GM18519 (cell line): ENCODE results near the gene MAPKBP1.

Source experiments
- ATAC-seq: cut with Tn5 transposase; IDR thresholded peaks from one replicate; pipeline ENCODE4 v1.9.1; 2021; ENCODE audit warnings: mild to moderate bottlenecking, moderate library complexity; ENCODE audit not compliant: unreplicated experiment, low FRiP score

Gene MAPKBP1

DNA sequence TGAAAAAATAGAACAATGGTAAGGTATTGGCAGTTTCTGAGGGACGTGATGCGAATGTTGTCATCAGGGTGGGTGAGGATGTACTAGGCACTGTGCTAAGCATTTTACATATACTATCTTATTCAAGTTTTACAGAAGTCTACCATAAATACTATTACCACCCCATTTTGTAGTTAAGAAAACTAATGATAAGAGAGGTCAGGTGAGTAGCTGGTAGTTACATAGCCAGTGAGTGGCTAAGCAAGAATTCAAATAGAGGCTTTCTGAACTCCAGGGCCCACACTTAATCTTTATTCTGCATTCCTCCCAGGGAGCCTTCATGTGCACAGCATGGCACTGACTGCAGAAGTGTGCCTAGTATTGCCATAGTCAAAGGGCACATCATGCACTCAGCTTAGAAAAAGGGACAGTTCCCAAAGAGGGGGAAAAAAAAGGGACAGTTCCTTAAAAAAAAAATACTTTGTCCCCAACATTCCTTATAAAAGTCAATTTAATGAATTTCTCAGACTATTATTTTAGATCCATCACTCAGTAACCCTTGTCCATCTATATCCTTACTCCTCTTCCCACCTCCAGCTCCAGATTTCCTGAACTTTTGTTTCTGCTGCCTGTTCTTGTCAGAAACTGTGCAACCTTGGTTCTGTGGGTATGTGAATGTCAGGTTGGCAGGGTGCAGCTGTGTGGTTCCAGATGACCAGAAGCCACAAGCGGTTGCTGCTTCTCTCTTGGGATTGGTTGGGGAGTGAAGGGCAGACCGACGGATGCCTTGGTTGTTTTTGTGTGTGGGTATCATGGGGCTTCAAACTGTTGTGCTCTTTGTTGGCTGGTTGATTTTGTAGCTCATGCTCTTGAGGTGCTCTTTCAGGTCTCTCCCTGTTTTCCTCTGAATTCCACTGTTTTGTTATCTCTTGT is 8.3 kb downstream of the MAPKBP1 start:
- ATAC-seq, result no peak

DNA sequence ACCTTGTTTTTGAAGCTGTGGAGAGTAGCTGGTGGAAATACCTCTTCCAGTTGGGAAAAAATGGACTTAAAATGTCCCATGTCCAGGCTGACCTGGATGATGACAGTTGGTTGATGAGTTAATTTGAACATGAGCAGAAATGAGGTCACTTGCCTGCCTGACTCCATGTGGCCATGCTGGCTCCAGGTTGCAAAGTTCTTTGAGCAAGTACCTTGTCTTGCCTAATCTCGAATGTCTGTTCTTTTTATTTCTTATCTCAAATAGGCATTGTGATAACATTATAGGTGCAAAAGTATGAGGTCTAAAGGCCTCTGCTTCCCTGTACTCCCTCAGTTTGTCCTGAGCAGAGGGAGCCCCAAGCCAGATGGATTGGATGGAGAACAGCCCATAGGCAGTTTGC is 9.0 kb downstream of the MAPKBP1 start:
- ATAC-seq, result no peak

DNA sequence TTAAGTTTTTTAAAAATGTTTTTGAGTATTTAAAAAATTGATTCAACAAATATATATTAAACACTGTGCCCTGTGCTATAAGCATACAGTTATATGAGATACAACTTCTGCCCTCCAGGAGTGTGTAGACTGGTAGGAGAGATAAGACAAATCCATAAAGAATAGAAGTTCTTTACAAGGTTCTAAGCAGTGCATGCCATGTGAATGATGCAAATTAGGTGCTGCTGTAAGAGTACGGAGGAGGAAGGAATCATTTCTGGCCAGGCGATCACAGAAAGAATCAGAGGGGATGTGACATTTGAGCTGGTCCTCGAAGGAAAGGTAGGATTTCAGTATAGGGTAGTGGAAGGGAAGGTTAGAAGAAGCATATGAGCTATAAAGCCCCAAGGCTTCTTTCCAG is 14.0 kb downstream of the MAPKBP1 start:
- ATAC-seq, result no peak

DNA sequence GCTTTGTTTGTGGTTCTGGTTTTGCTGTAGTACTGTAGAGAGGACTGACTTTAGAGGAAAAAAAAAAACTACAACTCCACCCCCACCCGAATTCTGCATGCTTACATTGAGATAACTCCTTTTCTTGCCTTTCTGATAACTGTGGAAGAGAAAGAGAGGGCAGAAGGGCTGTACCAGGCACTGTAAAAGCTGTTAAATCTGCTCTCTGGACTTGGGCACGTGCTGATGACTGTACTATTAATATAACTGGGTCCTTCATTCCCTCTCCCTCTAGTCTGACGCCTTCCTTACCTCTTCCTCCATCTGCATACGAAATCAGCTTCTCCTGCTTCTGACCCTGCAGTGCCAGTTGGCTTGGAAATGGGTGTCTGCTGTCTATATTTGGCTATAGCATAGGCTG is 15.0 kb downstream of the MAPKBP1 start:
- ATAC-seq, result no peak

DNA sequence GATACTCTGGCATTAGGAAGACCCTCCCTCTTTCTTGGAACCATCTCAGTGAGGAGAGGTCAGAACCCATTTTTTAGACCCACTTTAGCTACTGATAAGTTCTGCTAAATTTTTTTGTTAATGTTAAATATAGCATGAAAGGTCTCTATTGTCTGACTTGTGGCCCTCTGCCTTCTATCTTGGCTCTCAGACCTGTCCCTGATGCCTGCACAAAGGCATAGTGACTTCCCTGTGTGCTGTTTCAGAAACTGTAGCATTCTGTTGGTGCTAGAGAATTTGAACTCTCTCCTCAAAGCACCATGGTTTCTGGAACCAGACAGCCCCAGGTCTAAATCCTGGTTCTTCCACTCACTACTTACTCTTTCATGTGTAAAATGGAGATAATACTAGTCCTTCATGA is 15.4 kb downstream of the MAPKBP1 start:
- ATAC-seq, result no peak

DNA sequence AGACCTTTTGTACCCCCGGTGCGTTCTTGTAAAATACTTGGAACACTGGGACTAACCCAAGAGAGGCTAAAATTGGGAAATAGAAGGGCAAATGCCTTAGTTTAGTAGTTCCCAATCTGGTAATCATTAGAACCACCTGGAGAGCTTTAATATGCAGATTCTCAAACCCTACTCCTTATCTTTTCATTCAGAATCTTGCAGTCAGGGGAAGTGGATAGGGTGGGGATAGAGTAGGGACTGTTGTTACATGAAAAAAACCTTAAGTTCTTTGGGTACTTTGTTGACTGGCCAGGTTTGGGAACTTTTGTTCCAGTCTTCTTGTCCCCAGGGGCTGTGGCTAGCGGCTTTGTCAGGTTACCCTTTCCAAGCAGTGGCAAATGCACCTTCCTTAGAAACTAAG is 15.9 kb downstream of the MAPKBP1 start:
- no peak for ATAC-seq

DNA sequence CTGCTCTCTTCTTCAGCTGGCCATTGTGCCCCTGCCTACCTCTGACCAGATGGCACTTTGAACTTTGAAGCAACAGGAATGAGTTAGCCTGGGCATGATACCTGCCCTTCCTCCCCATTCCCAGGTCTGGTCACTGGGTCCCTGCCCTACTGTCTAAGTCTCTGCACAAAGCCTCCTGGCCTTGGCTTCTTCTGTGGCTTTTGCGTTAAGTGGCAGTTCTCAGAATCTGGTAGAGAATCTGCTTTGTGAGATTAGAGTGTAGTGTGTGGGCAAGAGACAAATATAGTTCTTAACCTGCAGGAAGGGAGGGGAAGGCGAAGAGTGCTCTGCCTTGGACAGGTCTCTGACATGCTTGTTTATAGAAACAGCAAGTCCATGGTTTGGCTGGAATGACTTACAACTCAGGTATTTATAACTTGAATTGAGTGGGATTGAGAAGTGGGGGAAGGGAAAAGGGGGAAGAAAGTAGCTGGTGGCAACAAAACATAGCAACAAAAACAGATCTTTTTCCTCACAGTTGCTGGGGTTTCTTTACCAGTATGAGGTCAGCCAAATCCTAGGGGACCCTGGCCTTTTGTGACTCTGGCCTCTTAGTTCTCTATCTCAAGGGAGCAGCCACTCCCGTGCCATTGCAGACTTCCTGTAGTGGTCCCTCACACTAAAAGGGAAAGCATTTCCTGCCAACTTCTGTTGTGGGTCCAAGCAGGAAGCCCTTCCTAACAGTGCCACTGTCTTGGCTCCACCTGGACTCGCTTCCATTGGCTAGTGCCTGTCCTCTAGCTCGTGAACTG is 16.7 kb downstream of the MAPKBP1 start:
- ATAC-seq, result no peak

DNA sequence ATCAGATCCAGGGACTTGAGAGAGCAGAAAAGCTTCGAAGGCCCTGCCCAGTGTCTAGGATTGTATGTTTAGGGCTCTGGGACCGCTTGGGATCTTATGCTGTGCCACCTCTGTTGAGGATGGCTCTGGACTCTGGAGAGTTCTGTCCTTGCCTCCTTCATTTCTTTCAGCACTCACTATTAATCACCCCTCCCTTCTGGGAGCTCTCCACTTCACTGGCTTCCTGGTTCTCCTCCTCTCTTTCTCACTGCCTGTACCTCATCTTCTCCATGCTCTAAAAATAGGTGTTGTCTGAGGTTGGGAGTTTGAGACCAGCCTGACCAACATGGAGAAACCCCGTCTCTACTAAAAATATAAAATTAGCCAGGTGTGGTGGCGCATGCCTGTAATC is 17.3 kb downstream of the MAPKBP1 start:
- ATAC-seq, result no peak

DNA sequence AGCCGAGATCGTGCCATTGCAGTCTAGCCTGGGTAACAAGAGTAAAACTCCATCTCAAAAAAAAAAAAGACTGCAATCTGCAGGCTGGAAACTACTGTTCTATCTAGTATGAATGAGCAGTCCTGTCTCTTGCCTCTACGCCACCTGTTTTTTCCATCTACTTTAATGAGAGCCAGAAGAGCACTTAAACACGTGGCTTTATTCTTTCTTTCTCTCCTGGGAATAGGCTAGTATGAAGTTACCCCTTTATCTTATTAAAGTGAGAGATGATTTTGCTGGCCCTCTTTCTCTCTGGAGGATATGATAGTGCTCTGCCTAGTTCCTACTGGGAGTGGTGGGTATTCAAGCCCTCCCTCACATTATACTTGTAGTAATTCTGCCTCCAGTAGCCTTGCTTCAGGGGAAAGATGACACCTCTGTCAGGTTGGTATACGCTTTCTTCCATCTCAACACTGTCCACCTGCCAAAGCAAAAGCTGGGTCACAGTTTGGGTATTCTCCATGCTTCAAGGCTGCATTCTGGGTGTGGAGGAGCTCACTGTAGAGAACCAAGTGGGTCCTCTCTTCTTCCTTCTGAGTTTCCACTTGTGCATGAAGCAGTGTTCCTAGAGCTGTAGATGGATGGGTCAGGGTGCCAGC is 17.8 kb downstream of the MAPKBP1 start:
- no peak for ATAC-seq

DNA sequence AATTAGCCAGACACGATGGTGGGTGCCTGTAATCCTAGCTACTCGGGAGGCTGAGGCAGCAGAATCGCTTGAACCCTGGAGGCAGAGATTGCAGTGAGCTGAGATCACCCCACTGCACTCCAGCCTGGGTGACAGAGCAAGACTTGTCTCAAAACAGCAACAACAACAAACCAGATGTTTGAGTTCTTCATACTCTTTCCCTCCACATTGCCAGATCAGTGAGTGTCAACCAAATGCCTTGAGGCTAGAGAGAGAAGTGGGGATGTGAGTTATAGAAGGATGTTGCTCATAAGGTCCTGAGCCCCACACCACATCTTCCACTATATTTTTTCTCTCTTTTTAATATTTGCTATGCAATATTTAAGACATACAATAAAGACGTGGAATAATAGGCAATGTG is 19.8 kb downstream of the MAPKBP1 start:
- ATAC-seq, result no peak

DNA sequence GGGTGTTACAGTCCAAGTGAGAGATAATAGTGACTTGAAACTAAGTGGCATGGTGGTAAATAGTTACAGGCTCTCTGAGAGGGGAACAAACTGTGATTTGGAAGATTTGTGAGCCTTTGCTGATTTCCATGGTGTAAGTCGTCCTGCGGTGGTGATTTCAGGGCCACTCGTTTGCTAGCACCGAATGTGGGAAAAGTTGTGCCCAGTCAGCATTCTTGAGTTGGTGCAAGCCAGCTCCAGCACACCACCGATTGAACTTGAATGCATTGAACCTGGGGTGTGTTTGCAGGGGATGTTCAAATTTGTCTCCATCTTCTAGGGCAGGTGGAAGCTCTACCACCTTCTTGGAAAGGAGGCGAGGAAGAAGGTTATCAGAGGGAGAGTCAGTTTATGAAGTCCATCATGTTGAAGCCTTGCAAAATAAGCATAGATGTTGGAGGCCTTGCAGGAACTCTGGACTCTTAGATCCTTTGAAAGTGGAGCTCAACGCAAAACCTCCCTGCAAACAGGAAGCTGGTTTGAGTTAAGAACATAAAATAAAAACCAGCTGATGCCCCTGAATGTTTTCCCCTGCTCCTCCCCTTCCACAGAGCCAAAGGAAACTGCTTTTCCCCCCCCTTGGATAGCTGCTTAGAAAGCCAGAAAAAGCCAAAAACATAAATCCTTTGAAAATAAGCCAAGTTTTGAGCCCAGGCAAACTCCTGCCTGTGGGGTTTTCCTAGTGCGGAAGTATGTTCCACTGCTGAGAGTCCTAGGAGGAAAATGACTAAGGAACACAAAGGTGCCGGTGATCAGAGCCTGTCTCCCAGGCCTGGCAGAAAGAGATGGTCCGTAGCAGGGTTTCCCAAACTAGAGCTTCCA is 21.9 kb downstream of the MAPKBP1 start:
- no peak for ATAC-seq

DNA sequence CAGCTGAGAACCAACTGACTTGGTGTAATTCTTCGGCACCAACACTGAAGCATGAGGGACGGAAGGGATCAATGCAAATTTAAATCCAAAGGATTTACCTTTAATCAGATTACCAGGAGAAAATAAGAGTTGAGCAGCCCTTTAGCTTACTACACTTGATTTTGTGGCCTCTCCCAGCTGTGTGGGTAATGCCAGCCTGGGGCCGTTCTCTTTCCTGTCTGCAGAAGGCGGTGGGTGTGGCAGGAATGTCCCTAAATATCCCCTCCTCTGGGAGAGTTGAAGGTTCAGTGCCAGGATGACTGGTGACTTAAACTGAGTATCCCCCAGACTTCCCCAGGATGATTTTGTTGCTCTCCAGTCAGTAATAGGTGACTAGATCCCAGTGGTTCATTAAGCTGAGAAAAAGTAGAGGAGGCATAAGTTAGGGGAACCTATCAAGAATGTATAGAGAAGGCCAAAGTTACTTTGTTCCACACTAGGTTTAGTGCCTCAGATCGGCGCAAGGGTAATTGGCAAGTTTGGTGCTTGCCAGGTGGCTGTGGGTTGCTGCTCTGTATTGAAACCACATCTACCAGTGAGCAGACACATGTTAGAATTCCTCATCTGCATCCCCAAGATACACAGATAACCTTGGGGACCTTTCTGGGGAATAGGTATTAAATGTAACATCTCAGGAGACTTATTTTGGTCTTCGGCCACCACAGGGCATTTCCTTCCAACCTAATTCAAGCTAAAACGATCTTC is 23.1 kb downstream of the MAPKBP1 start:
- no peak for ATAC-seq

DNA sequence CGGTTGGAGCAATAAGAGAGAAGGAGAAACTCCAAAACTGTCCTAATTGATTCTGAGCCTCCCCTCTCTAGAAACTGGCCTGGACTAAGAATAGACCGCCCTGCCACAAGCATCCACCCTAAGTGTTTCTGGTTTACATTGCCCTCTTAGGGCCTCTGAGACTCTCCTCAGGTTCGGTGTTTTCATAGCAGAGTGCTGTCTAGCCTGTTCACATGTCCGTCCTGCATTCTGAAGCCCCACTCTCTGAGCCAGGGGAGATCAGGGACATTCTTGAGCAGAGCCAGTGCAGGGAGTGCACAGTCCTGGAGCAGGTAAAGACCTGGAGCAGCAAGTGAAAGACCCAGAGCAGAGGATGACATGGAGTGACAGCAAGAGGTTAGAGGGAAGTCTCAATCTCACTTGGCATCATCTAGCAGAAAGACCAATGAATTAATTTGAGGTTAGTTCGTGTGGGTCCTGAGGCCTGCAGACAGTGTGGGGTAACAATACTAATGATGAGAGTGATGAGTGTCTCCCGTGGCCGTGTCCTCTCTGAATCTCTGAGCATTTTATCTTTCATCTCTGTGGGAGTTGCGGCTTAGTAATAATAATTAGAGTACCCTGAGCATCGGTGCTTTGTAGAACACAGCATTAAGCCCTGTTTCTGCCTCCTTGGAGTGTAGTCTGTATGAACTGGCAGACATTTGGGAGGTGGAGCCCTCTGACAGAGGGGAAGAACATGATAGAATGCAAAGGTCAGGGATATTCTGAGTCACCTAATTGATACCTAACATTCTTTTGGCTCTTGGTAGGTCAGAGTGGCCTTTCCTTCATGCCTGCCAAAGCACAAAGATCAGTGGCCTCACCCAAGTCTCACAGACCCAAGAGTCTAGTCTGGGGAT is 24.6 kb downstream of the MAPKBP1 start:
- ATAC-seq, result no peak

DNA sequence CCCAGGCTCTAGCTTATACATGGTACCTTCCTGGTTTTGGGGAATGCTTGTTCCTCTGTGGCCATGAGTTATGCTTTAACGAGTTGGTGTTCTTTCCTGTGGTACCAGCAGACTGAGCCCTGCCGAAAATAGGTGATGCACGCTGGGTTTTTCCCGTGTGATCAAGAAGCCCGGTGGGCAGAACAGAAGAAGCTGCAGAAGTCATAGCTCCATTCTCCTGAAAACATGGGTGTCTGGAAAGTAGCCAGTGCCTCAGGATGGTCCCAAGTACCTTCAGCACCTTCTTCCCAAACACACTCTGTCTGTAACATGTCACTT is 25.2 kb downstream of the MAPKBP1 start:
- no peak for ATAC-seq

DNA sequence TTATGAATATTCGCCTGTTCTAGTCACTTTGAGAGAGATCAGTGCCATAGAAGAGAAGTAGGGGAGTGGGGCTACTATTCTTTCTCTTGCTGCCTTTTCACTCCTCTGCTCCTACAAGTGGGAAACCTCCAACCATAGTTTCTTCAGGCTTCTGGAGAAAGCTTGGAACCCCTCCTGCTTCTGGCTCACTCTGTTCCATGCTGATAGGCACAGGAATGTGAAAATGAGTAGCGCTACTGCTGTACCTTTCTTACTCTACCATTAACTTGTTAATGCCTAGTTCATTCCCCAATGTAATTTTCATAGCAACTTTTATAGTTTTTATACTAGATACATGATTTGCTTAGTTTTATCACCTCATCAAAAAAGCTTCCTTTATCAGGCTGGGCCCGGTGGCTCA is 26.9 kb downstream of the MAPKBP1 start:
- ATAC-seq, result no peak

DNA sequence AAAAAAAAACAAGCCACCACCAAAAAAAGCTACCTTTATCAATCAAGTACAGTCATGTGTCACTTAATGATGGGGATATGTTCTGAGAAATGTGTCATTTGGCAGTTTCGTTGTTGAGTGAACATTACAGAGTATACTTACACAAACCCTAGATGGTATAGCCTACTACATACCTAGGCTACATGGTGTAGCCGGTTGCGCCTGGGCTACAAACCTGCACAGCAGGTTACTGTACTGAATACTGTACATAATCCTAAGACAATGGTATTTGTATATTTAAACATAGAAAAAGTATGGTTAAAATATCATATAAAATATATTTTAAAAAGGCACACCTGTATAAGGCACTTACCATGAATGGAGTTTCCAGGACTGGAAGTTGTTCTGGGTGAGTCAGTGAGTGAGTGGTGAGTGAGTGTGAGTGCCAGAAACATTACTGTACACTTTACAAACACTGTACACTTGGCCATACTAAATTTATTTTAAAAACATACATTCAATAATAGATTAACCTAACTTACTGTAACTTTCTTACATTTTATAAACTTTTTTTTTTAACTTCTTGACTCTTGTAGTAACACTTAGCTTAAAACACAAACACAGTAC is 27.7 kb downstream of the MAPKBP1 start:
- no peak for ATAC-seq

DNA sequence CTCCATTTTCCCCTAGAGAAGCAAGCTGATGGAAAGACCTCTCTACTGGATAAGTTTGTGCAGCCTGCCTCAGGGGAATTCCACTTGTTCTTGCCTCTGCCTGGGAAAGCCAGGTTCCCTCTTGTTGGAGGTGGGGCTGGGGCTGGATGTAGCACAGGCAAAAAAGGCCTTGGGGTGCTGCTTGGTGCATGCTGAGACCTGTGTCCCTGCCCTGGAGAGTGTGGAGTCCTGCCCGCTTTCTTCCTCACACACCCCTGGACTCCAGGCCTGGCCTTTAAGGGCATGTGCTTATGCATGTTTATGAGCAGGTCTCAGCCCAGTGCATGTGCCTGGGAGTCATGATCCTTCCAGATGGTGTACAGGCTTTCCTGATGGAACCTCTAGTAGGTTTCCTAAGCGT is 30.1 kb downstream of the MAPKBP1 start:
- no peak for ATAC-seq

DNA sequence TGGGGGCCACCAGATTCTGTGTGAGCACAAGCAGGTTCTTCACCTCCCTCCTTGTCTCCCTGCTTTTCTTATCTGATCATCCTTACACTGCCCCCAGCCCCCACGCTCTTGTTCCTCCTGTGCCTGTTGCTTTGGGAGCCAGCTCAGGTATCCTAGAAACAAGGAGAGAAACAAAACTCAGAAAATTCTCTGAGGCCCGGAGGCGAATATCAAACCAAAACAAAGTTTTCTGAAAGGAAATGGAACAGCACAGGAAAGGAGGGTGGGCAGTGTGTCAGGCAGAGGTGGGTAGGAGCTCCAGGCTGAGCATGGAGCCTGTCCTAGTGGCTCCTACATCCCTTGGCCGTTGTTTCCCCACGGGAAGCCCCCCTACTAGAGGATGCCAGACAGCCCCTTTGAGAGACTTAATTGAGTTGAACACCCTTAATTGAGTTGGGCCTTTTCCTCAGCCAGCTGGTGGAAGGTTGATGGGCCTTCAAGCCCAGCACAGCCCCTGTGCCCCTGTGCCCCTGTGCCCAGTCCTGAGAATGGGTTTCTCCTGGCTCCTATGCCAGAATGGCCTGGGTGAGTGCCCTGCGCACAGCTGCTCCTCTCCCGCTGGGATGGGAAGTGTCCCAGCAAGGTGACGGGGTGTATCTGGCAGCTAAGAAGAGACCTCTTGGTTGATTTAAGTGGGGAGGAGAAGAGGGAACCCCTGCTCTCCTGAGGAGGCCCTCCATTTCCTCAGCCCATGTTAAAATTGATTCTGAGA is 30.8 kb downstream of the MAPKBP1 start:
- no peak for ATAC-seq
